Measurements from ENCODE around the gene KANK3.
"Not testable (repeated sequence)": the region's sequence is repeated elsewhere in the genome, so short reads cannot be mapped to it uniquely, and the experiment has no call there.

Gene KANK3

GRCh38 chr19:8320564-8321066 lies 22.4 kb downstream of the KANK3 start:
- in situ Hi-C loops (cut with MboI; ENCODE audit: low sequenced_read_pairs): no loop called here

GRCh38 chr19:8319807-8320520 lies 23.1 kb downstream of the KANK3 start:
- in situ Hi-C loops (cut with MboI; ENCODE audit: low sequenced_read_pairs): no loop called here

- in situ Hi-C loops (cut with MboI; ENCODE audit: low sequenced_read_pairs): not testable (repeated sequence)
These were observed 24.2 kb downstream of the KANK3 start for GRCh38 chr19:8318835-8319234.

- in situ Hi-C loops (cut with MboI; ENCODE audit: low sequenced_read_pairs): no loop called here
These were observed 26.5 kb downstream of the KANK3 start for GRCh38 chr19:8316351-8317125.

DNA sequence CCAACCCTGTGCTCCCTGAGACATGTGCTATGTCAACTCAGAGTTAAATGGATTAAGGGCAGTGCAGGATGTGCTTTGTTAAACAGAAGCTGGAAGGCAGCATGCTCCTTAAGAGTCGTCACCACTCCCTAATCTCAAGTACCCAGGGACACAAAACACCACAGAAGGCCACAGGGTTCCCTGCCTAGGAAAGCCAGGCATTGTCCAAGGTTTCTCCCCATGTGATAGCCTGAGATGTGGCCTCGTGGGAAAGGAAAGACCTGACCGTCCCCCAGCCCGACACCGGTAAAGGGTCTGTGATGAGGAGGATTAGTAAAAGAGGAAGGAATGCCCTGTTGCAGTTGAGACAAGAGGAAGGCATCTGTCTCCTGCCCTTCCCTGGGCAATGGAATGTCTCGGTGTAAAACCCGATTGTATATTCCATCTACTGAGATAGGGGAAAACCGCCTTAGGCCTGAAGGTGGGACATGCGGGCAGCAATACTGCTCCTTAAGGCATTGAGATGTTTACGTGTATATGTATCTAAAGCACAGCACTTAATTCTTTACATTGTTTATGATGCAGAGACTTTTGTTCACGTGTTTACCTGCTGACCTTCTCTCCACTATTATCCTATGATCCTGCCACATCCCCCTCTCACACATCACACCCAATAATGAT lies 28.0 kb downstream of the KANK3 start:
- in situ Hi-C loops (cut with MboI; ENCODE audit: low sequenced_read_pairs): not testable (repeated sequence)

DNA sequence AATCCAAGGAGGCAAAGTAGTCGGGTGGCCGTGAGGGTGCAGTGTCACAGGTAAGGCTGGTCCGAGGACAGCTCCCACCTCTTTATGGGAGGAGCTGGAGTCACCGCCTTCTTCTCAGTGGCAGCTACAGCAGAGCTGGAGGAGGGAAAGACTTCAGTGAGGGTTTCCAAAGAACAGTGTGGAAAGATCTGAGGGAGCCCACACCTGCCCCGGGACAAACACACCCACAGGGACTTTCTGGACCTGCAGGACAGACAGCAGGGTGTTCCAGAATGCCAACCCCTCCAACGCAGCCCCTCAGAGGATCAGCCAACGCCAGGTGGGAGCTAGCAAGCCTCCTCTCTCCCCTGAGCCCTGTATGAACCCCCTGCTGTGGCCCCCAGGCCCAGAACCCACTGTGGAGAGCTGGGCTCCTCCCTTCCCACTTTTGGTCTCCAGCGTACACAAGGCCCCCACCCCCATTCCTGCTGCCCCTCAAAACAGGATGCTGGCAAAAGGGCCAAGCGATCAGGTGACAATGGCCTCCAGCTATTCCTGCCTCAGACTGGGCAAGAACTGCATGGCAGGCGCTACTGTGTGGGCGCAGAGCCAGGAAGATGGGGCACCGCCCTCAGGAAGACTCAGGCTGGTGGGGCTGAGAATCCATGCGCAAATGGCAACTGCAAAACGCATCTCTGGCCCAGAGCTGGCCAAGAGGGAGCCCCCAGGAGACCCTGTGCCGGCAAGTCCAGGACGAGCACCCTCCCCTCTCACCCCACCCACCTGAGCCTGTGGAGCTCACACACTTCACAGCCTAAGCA lies 31.4 kb downstream of the KANK3 start:
- in situ Hi-C loops (cut with MboI; ENCODE audit: low sequenced_read_pairs): no loop called here

GRCh38 chr19:8310342-8311055 lies 32.6 kb downstream of the KANK3 start:
- in situ Hi-C loops (cut with MboI; ENCODE audit: low sequenced_read_pairs): no loop called here

GRCh38 chr19:8308891-8309291 lies 34.2 kb downstream of the KANK3 start:
- in situ Hi-C loops (cut with MboI; ENCODE audit: low sequenced_read_pairs): no loop called here

DNA sequence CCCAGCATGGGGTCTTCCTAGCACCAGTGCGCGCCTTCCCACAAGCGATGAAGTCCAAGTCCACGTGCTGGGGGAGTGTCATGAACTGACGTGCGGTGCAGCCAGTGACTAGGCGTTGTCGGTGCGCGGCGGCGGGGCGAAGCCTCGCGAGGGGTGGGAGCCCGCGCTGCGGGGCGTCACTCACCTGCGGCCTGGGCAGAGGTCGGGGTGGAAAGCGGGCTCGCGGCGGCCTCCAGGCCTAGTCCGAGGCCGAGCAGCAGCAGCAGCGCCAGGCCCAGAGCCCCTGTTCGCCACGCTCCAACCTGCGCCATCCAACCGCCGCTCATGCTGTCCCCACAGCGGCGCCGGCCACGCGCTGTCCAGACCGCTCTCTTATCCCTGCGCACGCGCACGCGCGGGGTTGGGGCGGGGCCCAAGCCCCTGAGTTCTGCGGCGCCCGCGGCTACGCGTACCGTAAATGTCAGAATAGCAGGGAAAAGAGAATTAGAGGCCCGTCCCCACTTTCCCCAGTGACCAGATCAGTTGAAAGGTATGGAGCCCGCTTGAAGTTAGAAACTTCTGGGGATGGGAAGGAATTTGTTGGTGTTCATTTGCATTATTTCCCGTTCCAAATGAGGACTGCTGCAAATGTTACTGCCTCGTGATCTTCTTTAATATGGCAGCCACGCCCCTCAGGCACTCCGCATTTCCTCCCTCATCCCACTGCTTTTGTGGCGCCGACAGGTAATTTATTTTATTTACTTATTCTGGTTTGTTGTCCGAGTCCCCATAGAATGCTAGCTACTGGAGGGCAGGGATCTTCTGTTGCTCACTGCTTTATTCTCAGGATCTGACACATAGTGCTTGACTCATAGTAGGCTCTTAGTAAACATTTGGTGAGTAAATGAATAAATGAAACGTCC lies 34.8 kb downstream of the KANK3 start, which contains the start of gene CD320:
Gene CD320, minus strand, starts transcription at position 394 of the 902 bp plus-strand sequence. Its CDS starts 68 bp downstream, at position 326.
- in situ Hi-C loops (cut with MboI; ENCODE audit: low sequenced_read_pairs): no loop called here

- in situ Hi-C loops (cut with MboI; ENCODE audit: low sequenced_read_pairs): no loop called here
These were observed 35.6 kb downstream of the KANK3 start for GRCh38 chr19:8307400-8307964.

- in situ Hi-C loops (cut with MboI; ENCODE audit: low sequenced_read_pairs): no loop called here
These were observed 36.6 kb downstream of the KANK3 start for GRCh38 chr19:8306235-8307054.

GRCh38 chr19:8305798-8306197 lies 37.3 kb downstream of the KANK3 start:
- in situ Hi-C loops (cut with MboI; ENCODE audit: low sequenced_read_pairs): no loop called here

DNA sequence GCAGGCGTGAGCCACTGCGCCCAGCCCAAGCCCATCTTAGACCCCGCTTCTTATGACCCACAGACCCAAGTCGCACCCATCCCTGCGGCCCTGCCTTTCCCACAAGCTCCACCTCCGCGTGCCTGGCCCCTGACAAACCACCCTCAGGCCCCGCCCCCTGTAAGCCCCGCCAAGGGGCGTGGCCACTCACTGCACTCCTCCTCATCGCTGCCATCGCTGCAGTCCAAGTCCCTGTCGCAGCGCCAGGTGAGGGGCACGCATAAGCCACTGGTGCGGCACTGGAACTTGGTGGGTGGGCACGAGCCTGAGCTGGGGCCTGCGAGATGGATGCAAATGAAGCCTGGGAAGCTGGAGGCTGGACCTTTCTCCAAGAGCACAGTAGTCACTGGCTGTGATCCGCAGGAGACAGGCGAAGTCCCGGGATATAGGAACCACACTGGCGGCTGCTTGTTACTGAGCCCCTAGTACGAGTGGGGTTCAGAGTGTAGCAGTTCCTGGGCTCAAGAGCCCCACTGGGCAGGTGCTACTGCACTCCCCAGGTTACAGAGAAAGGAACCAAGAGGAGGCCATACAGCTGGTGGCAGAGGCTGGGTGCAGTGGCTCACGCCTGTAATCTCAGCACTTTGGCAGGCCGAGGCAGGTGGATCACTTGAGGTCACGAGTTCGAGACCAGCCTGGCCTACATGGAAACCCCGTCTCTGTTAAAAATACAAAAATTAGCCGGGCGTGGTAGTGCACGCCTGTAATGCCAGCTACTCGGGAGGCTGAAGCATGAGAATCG lies 38.0 kb downstream of the KANK3 start:
- in situ Hi-C loops (cut with MboI; ENCODE audit: low sequenced_read_pairs): no loop called here

- in situ Hi-C loops (cut with MboI; ENCODE audit: low sequenced_read_pairs): no loop called here
These were observed 40.3 kb downstream of the KANK3 start for GRCh38 chr19:8302734-8303133.

DNA sequence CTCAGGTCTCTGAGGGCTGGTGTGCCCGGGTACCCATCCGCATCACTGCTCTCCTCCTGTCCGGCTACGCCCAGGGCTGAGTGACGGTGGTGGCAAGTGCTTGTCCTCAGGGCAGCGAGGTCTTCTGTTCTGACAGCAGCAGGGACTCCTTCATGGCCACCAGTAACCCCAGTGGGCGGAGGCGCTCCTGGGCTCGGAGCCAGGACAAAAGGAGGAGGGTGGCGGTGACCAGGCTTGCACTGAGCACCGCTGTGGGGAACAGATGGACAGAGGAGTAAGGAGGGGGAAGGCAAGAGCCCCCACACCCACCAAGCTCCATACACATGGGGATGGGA lies 40.7 kb downstream of the KANK3 start:
- in situ Hi-C loops (cut with MboI; ENCODE audit: low sequenced_read_pairs): no loop called here

DNA sequence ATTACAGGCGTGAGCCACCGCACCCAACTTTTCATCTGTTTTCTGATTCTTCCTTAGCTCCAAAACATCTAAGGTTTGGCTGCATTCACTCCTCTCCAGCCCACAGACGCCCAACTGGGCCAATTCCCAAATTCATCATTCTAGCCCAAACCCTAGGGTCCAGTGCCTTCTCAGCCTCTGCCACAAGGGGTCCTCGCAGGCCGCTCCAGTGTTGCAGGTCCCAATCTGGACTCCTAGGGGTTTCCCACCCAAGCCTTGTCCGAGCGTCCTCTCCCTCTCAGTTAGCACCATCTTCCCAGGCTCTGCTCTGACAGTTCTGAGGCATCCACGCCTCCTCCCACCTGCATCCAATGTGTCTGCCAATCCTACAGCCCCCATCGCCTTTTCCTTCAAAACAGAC lies 51.7 kb downstream of the KANK3 start:
- in situ Hi-C loops (cut with MboI; ENCODE audit: low sequenced_read_pairs): not testable (repeated sequence)

- in situ Hi-C loops (cut with MboI; ENCODE audit: low sequenced_read_pairs): not testable (repeated sequence)
These were observed 66.6 kb downstream of the KANK3 start for GRCh38 chr19:8276508-8276907.

All from hTERT RPE-1 (cell line).